DMS 273 (cell line): ENCODE measurements around the gene HLA-DRB1.
"Not testable (repeated sequence)": the region's sequence is repeated elsewhere in the genome, so short reads cannot be mapped to it uniquely, and the experiment has no call there.

Source experiments
- DNase-seq: peaks from one replicate; lab custom pipeline; 2025; ENCODE audit not compliant: unreplicated experiment; lab: John Stamatoyannopoulos, UW

Gene HLA-DRB1

DNA sequence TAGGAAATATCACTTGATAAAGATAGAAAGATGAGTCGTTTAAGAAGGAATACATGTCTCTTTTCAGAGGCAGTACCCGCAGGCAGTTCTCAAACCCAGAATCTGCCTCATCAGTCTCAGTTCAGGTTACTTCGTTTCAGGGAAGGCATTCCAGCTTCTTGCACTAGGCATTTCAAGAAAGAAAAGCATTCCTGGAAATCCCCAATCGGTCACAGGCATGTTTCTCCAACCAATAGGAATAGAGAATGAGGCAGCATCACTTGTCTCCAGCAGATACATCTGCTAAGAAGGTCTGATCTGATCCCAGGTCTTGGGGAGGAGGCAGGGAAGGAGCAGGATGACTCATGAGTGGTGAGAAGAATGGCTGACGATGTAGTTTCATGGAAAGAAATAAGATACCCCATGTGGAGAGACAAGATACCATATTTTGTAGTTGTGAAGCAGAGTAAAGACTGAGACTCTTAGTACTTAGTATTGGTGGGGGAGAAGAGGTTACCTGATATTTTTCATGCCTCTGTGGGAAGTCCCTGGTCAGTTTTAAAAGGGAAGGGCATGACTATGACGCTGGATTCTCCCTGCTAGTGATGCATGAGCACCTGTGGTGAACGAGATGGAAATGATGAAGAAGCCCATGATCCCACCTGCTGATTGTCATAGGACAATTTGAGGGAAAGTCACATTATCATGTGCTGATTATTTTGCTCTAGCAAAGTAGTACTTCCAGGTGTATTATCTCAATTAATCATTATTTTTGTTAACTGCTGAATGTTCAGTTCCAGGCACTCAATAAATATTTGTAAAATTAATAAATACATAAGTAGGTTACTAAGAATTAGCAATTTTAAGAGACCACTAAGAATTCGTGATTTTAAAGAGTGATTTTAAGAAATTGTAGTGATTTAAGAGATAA lies 20.3 kb upstream of the HLA-DRB1 start:
- DNase-seq: peak; percentile 71

DNA sequence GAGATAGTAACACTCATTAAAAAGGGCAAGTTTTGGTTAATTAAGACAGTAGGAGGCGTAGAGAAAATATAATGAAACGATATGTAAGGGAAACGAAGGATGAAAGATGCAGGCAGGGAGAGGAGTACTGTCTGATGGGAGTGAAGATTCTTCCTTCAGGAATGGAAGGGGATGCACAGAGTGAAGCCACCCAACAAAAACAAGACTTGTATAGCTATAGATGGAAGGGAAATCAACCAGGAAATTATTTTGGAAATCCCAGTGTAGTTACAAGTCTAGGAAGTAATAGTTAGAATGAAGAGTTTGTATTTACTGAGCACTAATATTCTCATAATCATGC lies 19.7 kb upstream of the HLA-DRB1 start:
- DNase-seq: no peak

DNA sequence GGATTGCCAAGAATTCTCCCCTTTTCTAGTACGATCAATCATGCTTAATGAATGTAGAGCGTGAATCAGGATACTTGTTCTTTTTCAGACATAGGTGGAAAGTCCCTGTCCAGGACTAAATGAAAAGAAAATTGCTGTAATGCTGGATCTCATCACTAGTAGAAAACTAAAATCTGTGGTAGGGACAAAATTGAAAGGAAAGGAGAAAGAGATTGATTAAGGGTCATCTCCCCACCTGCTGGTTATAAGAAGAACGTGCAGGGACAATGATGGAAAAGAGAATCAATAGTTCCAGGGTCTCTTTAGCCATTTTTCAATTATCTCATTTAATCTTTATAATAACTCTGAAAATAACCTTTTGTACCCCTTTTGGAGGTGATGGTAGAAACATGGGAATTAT lies 18.7 kb upstream of the HLA-DRB1 start:
- no peak for DNase-seq

DNA sequence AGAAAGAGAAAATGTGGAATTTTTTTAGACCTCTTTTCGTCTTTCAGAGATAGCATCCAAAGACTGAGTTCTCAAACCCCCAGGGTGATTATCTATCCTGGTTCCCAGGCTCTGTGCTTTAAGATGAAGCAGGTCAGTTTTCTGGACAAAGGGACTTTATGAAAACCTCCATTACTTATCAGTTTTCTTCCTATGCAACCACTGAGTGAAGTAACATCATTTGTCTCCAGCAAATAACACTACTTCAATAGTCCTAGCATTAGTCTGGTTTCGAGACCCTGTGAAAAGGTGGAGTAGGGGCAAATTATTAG lies 18.3 kb upstream of the HLA-DRB1 start:
- DNase-seq: no peak

DNA sequence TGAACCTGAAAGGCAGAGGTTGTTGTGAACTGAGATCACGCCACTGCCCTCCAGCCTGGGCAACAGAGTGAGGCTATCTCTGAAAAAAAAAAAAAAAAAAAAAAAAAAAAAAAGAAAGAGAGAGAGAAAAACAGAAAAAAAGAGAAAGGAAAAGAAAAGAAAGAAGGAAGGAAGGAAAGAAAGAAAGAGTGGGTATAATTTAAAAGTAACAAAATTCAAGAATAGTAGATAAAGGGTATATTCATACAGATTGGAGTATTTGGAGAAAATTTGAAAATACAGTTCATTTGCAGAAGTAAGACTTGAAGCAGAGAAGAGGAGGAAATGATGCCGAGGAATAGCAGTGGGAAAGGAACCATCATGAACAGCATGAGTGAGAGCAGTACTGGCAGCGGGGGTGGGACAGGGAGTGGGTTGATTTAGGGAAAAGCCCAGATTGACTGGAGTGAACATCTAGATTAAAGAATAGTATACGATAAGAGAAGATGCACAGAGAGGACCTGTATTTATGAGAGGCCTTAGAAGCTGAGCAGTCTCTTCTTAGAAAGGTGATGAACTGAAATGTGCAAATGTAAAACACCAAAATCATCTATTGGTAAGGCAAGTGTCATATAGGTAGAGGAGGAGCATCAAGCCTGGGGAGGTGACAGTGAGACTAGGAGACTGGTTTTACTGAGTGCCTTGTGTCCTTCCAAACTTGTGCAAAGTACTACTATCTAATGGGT lies 17.8 kb upstream of the HLA-DRB1 start:
- DNase-seq: no peak

DNA sequence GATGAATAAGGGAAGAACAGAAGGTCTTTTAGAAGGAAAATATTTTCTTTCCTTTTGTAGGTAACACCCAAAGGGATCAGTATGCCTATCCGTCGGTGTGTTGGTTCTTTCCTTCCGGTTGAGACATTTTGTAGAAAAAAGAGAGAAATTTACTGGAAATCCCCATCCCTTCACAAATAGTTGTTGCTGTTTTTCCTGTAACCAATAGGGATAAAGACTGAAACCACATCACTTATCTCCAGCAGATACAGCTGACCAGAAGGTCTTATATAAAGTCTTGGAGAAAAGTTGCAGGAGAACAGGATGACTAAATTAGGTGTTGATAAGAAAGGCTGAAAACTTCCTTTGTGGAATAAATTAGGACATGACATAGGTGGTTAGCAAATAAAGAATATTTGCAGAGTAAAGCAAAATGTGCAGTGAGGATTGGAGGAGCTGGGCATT lies 14.8 kb upstream of the HLA-DRB1 start:
- peak; percentile 3 for DNase-seq

DNA sequence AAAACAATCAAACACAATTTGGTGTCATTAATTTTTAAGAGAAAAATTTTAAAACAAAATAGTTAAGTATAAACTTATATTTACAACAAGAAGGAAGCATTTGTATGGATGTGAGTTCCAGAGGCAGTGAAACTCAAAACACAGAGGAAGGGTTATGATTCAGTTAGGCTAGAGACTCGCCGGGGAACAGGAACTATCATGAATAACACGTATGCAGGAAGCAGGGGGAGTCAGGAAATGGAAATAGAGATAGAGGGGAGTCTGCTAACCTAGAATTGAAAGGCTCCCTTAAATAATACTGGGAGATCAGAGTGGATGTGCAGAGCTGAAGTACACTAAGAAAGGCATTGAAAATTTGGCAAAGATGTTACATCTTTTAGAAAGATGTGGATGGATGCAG lies 14.2 kb upstream of the HLA-DRB1 start:
- DNase-seq: no peak

DNA sequence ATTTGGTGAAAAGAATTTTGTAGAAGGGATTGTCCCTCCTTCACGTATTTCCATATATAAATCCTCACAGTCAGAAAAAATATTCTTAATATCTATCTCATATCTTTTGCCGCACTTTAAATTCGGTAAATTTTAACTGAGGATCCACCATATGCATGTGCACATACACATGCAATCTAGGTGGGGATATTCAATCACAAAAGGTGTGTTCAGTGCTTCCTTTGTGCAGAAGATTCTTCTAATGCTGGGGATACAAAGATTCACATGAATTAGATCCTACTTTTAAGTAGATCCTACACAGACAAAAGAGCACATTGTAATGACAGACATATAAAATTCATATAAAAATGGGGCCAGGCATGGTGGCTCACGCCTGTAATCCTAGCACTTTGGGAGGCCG lies 13.6 kb upstream of the HLA-DRB1 start:
- DNase-seq: no peak

DNA sequence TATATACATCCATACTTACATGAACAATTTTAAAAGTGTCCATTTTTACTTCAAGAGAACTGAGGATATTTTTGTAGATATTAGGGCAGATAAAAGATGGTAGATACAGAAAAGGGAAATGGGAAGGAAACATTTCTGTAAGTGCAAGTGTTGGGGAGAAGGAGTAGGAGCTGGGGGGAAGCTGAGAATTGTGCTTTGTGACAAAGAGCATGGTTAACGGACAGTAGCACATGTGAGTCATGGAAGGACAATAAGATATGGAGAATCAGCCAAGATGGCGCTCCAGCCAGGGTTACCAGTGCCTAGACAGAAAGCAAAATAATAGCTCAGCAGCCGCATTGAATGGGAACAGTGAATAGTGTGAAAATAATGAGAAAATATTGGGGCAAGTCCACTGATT lies 12.7 kb upstream of the HLA-DRB1 start:
- no peak for DNase-seq

DNA sequence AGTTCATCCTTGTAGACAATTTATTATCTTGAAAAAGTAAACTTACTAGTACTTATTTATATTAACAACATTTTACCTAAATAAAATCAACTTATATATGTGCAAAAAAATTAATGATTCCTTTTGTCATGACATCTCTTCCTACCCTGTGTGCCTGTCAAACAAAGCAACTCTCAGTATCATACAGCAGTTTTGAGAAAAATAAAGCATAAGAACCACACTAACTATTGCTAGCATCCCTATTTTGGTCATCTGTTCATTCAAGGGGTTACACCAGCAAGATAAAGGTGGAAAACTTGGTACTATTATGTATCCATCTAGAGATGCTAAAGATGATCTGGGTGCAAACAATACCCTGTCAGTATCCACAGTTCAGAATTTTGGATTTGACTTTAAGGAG lies 7.4 kb upstream of the HLA-DRB1 start:
- no peak for DNase-seq

DNA sequence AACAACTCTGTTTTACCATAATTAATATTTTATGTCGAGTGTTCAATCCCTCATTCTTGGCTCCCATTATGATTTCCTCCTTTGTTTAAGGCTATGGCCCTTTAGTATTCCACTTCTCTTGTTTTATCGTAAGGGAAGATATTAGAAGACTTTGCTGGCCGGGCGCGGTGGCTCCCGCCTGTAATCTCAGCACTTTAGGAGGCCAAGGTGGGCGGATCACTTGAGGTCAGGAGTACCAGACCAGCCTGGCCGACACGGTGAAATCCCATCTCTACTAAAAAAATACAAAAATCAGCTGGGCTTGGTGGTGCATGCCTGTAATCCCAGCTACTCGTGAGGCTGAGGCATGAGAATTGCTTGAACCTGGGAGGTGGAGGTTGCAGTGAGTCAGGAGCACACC lies 1.1 kb upstream of the HLA-DRB1 start:
- not testable (repeated sequence) for DNase-seq

DNA sequence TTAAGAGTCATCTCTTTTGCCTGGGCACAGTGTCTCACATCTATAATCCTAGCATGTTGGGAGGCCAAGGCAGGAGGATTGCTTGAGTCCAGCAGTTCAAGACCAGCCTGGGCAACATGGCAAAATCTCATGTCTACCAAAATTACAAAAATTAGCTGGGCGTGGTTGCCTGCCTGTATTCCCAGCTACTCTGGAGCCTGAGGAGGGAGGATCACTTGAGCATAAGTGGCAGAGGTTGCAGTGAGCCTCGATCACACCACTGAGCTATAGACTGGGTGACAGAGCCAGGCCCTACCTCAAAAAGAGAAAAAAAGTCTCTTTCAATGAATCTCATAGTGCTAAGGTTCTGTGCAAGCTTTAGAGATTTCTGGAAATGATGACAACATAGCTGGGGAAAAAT lies 1.5 kb downstream of the HLA-DRB1 start:
- no peak for DNase-seq

DNA sequence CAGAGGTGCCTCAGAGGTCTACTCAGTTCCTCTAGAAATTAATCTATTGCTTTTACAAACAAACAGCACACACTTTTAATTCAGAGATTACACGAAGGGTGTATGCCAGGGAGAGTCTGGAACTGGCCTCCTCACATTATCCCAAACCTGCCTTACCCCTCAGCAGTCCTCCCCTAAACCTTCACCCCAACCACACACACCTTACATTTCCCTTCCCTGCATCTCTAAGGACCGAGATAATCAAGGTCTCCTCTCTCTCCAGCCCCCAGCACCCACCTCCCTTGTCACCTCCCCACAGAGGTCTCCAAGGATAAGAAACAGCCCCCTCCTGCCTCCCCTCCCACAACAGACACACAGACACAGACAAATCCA lies 6.1 kb downstream of the HLA-DRB1 start:
- DNase-seq: no peak

DNA sequence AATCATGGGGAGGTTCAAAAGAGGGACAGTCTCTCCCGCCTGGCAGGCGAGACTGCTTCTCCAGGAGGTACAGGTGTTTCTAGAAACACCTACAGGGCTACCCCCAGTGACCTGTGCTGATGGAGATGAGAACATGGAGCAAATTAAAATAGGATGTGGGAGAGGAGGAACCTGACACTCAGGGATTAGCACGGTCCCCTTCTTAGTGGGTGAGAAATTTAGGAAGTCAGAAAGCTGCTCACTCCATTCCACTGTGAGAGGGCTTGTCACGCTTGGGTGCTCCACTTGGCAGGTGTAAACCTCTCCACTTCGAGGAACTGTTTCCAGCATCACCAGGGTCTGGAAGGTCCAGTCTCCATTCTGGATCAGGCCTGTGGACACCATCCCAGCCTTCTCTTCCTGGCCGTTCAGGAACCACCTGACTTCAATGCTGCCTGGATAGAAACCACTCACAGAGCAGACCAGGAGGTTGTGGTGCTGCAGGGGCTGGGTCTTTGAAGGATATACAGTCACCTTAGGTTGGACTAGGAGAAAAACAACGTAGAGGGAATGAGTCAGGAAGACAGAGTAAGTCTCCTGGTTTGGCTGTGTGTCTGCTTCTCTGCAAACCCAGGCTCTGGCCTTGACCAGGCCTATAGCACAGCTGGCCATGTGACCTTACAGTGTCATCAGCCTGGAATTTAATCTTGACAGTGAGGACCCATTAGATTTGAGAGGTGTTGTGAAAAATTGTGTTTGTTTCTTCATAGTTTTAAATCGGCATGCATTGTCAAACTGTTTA lies 8.1 kb downstream of the HLA-DRB1 start:
- DNase-seq: no peak

DNA sequence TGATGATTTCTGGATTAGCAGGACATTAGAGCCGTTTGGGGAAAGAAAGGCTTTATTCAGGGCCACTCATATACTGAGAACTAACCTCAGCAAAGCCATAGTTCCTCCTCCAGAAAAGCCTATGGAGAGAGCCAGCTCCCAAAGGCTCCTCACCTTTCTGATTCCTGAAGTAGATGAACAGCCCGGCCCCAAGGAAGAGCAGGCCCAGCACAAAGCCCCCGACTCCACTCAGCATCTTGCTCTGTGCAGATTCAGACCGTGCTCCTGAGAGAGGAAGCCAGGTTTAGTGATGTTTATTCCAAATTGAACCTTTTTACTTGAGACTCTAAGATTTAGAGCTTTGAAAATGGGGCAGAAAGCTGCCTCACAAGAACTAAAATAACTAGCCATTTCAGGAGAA lies 9.1 kb downstream of the HLA-DRB1 start:
- no peak for DNase-seq

DNA sequence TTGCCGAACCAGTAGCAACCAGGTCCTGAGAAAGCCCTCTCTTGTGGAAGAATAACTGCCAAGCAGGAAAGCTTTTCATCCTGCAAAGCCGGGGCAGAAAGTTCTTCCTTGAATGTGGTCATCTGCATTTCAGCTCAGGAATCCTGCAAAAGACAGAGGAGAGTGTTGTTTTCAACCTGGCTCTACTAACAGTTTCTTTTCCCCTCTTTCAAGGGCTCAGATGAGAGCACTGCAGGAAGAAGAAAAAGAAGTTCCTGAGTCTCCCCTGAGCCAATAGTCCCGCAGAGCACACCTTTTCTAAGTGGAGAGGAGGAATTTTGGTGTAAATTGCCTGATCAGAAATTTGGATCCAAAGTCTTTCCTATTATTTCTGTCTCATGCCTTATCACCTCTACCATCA lies 10.7 kb downstream of the HLA-DRB1 start:
- DNase-seq: no peak

DNA sequence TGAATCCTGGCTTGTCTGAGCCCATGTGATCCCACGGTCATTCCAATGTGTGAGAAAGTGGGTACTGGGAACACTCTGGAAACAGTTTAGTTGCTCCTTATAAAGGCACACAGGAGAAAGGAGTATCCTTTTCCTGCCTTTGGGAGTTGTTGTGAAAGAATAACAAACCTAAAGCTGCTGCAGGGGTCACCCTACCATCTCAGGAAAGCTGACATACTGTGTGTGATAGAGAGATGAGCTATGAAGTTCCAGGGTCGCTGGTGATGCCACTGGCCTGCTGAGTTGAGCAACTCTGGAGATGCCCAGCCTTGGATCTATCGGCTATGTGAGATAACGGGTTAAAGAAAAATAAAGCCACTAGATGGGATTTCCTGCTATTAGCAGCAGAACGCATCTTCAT lies 12.2 kb downstream of the HLA-DRB1 start:
- not testable (repeated sequence) for DNase-seq

DNA sequence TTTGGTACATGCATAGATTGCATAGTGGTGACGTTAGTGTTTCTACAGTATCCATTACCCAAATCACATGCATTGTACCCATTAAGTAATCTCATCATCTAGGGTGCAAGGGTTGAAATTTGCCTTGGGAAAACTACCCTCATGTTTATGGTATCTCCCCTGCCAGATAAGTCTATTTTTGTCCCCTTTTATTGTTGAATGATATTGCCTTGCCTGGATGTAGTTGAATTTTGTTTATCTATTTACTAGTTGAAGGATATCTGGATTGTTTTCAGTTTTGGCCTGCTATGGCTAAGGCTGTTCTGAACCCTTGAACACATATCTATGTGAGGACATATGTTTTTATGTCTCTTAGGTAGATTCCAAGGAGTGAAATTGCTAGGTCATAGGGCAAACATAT lies 13.4 kb downstream of the HLA-DRB1 start:
- DNase-seq: no peak

DNA sequence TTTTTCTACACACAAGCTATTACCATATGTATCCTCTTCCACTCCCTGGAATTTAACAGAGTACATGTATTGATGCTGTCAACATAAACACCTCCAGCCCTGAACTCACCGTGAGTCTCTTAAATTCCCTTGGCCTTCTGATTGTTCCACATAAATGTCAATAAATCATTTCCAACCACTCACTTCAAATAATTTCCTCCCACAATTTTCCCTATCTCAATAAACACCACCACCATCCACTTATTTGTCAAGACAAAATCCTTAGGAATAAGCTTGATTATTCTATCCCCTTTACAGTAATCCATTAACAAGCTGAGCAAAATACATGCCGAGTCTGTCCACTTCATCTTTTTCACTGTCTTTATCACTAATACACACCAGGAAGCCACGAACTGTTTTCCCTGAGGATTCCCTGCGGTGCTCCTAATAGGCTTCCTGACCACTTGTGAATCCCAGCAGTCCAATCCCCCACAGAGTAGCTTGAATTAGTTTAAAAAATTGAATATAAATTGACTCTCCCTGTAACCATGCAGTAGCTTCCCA lies 19.2 kb downstream of the HLA-DRB1 start:
- DNase-seq: no peak

DNA sequence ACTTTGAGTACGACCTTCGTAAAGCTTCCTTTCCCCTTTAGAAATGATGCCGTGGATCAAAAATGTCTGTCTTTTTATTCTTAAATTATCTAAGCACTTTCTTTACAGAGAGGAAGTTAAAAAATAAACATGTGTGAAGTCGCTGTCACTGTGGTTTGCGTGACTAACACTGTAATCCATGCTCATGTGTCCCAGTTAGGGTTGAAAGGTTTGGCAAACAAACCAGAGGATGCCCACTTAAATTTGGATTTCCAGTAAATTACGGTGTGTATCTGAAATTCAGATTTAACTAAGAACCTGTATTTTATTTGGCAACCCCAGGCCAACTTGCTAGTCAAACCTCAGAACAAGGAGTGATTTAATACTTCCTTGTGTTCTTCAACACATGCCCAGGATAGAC lies 21.1 kb downstream of the HLA-DRB1 start:
- DNase-seq: no peak

DNA sequence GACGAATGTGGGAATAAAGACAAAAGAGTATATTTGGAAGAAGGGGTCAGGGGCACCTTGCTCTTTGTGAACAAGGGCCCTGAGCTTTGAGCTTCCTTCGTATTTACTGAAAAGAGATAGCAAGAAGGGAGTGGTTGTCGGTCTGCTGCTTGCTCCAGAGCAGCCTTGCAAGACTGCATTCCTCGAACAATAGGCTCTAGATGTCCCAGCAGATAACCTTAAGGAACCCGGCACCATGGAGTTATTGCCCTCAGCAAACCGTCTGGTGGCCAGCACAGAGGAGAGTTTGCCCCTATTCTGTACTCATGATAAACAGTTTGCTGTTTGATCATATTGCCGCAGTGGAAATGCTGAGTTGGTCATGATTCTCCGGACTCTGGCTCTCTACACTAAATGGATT lies 22.7 kb downstream of the HLA-DRB1 start:
- no peak for DNase-seq

DNA sequence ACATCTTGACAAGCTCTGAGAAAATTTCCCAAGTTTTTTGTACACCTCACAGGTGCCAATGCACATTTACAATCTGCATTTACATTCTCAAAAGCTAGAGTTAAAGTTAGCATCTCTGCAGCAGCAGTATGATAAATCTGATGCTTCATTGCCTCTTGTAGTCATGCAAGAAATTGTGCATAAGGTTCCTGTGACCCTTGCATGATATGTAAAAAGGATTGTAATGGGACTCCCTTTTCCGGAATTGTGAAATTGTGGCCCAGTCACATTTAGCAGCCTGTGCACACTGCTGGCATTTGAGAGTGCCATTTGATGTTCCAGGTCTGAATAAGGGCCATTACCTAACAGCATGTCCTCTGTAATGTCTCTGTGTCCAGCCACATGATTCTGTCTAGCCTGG lies 24.1 kb downstream of the HLA-DRB1 start:
- no peak for DNase-seq
